IMR-90 (cell line): ENCODE data around the gene IL20.

Experiments used
- CEBPB ChIP-seq: IDR thresholded peaks from 2 replicates; pipeline ENCODE4 v1.6.1; 2012; ENCODE audit warnings: low read depth, low read length, improper control_type of control experiment
- MXI1 ChIP-seq: IDR thresholded peaks from 2 replicates; pipeline ENCODE4 v1.6.1; 2012; ENCODE audit warnings: low read depth, mild to moderate bottlenecking, low read length, moderate library complexity, borderline replicate concordance
- NFE2L2 ChIP-seq: fragments of 150-350 bp; IDR thresholded peaks from 2 replicates; pipeline ENCODE4 v1.6.1; 2016; ENCODE audit warnings: low read depth, mild to moderate bottlenecking, low read length
- POLR2A ChIP-seq: IDR thresholded peaks from 2 replicates; pipeline ENCODE4 v1.6.1; 2012; ENCODE audit warnings: mild to moderate bottlenecking, low read depth, low read length
- RAD21 ChIP-seq: IDR thresholded peaks from 2 replicates; pipeline ENCODE4 v1.6.1; 2012; ENCODE audit warnings: low read length, improper control_type of control experiment
- RCOR1 ChIP-seq: IDR thresholded peaks from 2 replicates; pipeline ENCODE4 v1.6.1; 2012; ENCODE audit warnings: mild to moderate bottlenecking, low read length, improper control_type of control experiment; ENCODE audit not compliant: insufficient replicate concordance
- SMC3 ChIP-seq: fragments of 150-350 bp; IDR thresholded peaks from 2 replicates; pipeline ENCODE4 v1.6.1; 2016; ENCODE audit warnings: low read depth, mild to moderate bottlenecking, antibody characterized with exemption, low read length, moderate library complexity
- TF ChIP-seq, protein P1 (sequence below): fragments of 150-350 bp; IDR thresholded peaks from 2 replicates; pipeline ENCODE4 v1.6.1; 2017; ENCODE audit warnings: mild to moderate bottlenecking, antibody characterized with exemption, low read length, low read depth
- TF ChIP-seq, protein P2 (sequence below): conservative IDR thresholded peaks from 2 replicates; pipeline ENCODE4 v1.5.1; 2012; ENCODE audit warnings: mild to moderate bottlenecking, low read depth, low read length, improper control_type of control experiment

DNA sequence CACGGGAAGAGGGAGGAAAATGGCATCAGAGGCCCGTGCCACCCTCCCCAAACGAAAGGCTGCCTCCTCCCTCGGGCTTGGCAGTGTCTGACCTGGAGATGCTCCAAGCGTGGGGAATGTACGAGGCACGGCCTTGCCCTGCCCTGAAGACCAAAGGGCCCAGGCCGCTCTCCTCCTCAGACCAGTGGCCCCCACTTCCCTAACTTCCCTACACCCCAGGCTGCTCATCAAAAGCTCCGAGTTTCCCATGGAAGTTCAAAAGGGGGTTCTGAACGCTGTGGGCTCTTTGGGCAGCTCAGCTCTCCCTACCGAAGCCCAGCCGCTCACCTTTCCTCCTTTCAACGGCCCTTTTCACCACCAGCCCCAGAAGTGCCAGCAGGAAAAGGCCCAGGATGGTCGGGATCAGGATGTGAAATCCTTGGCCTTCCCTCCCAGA is 44.5 kb downstream of the IL20 start:
- TF ChIP-seq, protein P1, sequence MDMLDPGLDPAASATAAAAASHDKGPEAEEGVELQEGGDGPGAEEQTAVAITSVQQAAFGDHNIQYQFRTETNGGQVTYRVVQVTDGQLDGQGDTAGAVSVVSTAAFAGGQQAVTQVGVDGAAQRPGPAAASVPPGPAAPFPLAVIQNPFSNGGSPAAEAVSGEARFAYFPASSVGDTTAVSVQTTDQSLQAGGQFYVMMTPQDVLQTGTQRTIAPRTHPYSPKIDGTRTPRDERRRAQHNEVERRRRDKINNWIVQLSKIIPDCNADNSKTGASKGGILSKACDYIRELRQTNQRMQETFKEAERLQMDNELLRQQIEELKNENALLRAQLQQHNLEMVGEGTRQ: no peak
- TF ChIP-seq RAD21: no peak
- TF ChIP-seq, protein P2, sequence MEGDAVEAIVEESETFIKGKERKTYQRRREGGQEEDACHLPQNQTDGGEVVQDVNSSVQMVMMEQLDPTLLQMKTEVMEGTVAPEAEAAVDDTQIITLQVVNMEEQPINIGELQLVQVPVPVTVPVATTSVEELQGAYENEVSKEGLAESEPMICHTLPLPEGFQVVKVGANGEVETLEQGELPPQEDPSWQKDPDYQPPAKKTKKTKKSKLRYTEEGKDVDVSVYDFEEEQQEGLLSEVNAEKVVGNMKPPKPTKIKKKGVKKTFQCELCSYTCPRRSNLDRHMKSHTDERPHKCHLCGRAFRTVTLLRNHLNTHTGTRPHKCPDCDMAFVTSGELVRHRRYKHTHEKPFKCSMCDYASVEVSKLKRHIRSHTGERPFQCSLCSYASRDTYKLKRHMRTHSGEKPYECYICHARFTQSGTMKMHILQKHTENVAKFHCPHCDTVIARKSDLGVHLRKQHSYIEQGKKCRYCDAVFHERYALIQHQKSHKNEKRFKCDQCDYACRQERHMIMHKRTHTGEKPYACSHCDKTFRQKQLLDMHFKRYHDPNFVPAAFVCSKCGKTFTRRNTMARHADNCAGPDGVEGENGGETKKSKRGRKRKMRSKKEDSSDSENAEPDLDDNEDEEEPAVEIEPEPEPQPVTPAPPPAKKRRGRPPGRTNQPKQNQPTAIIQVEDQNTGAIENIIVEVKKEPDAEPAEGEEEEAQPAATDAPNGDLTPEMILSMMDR: no peak
- TF ChIP-seq RCOR1: no peak
- TF ChIP-seq MXI1: no peak
- no peak for TF ChIP-seq NFE2L2
- TF ChIP-seq POLR2A: no peak
- TF ChIP-seq CEBPB: no peak
- TF ChIP-seq SMC3: no peak
